NCI-H748 (cell line): ENCODE results near the gene TMEM79.
A peak's percentile ranks its signal among the peaks of the same experiment; 100 is the strongest.
"Not testable (repeated sequence)": the region's sequence is repeated elsewhere in the genome, so short reads cannot be mapped to it uniquely, and the experiment has no call there.

ENCODE experiments used
- DNase-seq: peaks from one replicate; lab custom pipeline; 2025; ENCODE audit not compliant: unreplicated experiment; lab: John Stamatoyannopoulos, UW

TMEM79 gene

GRCh38 chr1:156298852-156299357 lies 14.8 kb downstream of the TMEM79 start, which contains the start of gene VHLL:
TSS of gene VHLL (minus strand) at chr1:156299307. CDS start at chr1:156299189, 118 bp downstream.
- no peak for DNase-seq

GRCh38 chr1:156303241-156303640 lies 19.1 kb downstream of the TMEM79 start:
- DNase-seq = no peak

- DNase-seq = no peak
Measured at GRCh38 chr1:156305215-156305614, 21.1 kb downstream of the TMEM79 start.

- DNase-seq = no peak
Measured at GRCh38 chr1:156308078-156308477, 24.0 kb downstream of the TMEM79 start.

GRCh38 chr1:156310962-156311361 lies 26.8 kb downstream of the TMEM79 start:
- no peak for DNase-seq

- DNase-seq = no peak
Measured at GRCh38 chr1:156316909-156317308, 32.8 kb downstream of the TMEM79 start.

GRCh38 chr1:156319664-156320063 lies 35.5 kb downstream of the TMEM79 start:
- DNase-seq = peak; percentile 9

GRCh38 chr1:156320560-156320959 lies 36.4 kb downstream of the TMEM79 start:
- no peak for DNase-seq

- DNase-seq = not testable (repeated sequence)
Measured at GRCh38 chr1:156323179-156323578, 39.1 kb downstream of the TMEM79 start.

- no peak for DNase-seq
Measured at GRCh38 chr1:156336242-156336641, 52.1 kb downstream of the TMEM79 start.

- DNase-seq = no peak
Measured at GRCh38 chr1:156337052-156337887, 53.1 kb downstream of the TMEM79 start.

GRCh38 chr1:156337888-156338179 lies 53.7 kb downstream of the TMEM79 start:
- DNase-seq = no peak

- peak; percentile 99 for DNase-seq
Measured at GRCh38 chr1:156338180-156338976, 54.3 kb downstream of the TMEM79 start, which contains the start of the genes CCT3 and TSACC. TSS of gene CCT3 (minus strand) at chr1:156338292. CDS start at chr1:156338184, 108 bp downstream. TSS of gene TSACC (plus strand) at chr1:156338526. CDS start at chr1:156339758, 1,232 bp downstream.
